Activated naive CD8-positive, alpha-beta T cell treated with anti-CD3 and anti-CD28 coated beads, Interleukin-2, amount 10 ng/mL, durations not matched to agents 7 days and 5 days (primary cell): ENCODE measurements around the gene CEP68. TPM values are rescaled to one million over a fixed set of nuclear protein-coding genes. Genes with fewer than 3 reads are reported as not detected.

ENCODE experiments used
- ATAC-seq: fragments of 150-1000 bp; cut with Tn5 transposase; one replicate; pipeline ENCODE4 v1.10.0; 2021; ENCODE audit warnings: low read depth, moderate library complexity
- POLR2A ChIA-PET: fragments of 350-600 bp; sonication (Branson Sonifier 250); formaldehyde crosslinking; loops from one replicate; lab custom pipeline; 2021; ENCODE audit warnings: antibody characterized with exemption; lab: Charles Lee
- DNase-seq: peaks from one replicate; pipeline ENCODE4 v3.0.0; 2021
- H3K27ac Mint-ChIP-seq: one replicate; pipeline ENCODE4 v1.8.0; 2022; ENCODE audit warnings: mild to moderate bottlenecking, mixed read lengths
- H3K27me3 Mint-ChIP-seq: one replicate; pipeline ENCODE4 v1.8.0; 2022; ENCODE audit warnings: mild to moderate bottlenecking, moderate library complexity, mixed read lengths
- H3K36me3 Mint-ChIP-seq: one replicate; pipeline ENCODE4 v1.8.0; 2021; ENCODE audit warnings: mild to moderate bottlenecking, mixed read lengths
- H3K4me1 Mint-ChIP-seq: one replicate; pipeline ENCODE4 v1.8.0; 2021; ENCODE audit warnings: mixed read lengths
- H3K4me3 Mint-ChIP-seq: one replicate; pipeline ENCODE4 v1.8.0; 2022; ENCODE audit warnings: mild to moderate bottlenecking, moderate library complexity, mixed read lengths
- H3K9me3 Mint-ChIP-seq: one replicate; pipeline ENCODE4 v1.8.0; 2021; ENCODE audit warnings: mixed read lengths
- total RNA-seq, 2 experiments: library from RNA; stranded (reverse); gene quantifications; one replicate each; pipeline ENCODE4 v1.2.3, GENCODE V29; 2021

CEP68 gene
- total RNA-seq, 2 experiments from 2014 or later = 20.9 to 22.8 TPM

- ATAC-seq (no peak), DNase-seq (no peak)
- POLR2A ChIA-PET = interaction anchor here (0.8 kb wide), 1 partner anchor 60 kb away, joined by 3 read pairs; the partner anchor contains the start of gene RAB1A
- Mint-ChIP-seq H3K9me3 (no peaks in the 10 kb centered on the region), H3K27me3 (no peaks in the 10 kb centered on the region), H3K4me1 (peaks cover 19% of the 10 kb centered on the region), H3K27ac (peak overlapping the region; percentile 70), H3K36me3 (no peaks in the 10 kb centered on the region), H3K4me3 (no peak overlapping the region)
Measured at GRCh38 chr2:65070172-65070830, 14.1 kb downstream of the CEP68 start.

GRCh38 chr2:65070856-65071255 is 14.6 kb downstream of the CEP68 start:
- H3K27me3 Mint-ChIP-seq = no peaks in the 10 kb centered on the region
- DNase-seq = no peak
- peaks cover 19% of the 10 kb centered on the region for H3K4me1 Mint-ChIP-seq
- H3K9me3 Mint-ChIP-seq = no peaks in the 10 kb centered on the region
- no peak overlapping the region for H3K4me3 Mint-ChIP-seq
- POLR2A ChIA-PET = no interaction called here
- no peak for ATAC-seq
- H3K27ac Mint-ChIP-seq = peak overlapping the region; percentile 63
- no peaks in the 10 kb centered on the region for H3K36me3 Mint-ChIP-seq

- Mint-ChIP-seq H3K4me1 (peaks cover 19% of the 10 kb centered on the region), H3K4me3 (no peak overlapping the region), H3K27ac (peak overlapping the region; percentile 56), H3K27me3 (no peaks in the 10 kb centered on the region), H3K9me3 (no peaks in the 10 kb centered on the region), H3K36me3 (peaks cover 2% of the 10 kb centered on the region)
- POLR2A ChIA-PET = no interaction called here
- no peak for DNase-seq
- no peak for ATAC-seq
Measured at GRCh38 chr2:65071499-65072180, 15.4 kb downstream of the CEP68 start.

- POLR2A ChIA-PET = no interaction called here
- Mint-ChIP-seq H3K9me3 (no peaks in the 10 kb centered on the region), H3K27ac (peak overlapping the region; percentile 56), H3K27me3 (no peaks in the 10 kb centered on the region), H3K4me1 (peaks cover 16% of the 10 kb centered on the region), H3K4me3 (no peak overlapping the region), H3K36me3 (peaks cover 2% of the 10 kb centered on the region)
- no peak for ATAC-seq
- DNase-seq = no peak
Measured at GRCh38 chr2:65072181-65072970, 16.2 kb downstream of the CEP68 start.

GRCh38 chr2:65073879-65074565 is 17.8 kb downstream of the CEP68 start:
- Mint-ChIP-seq H3K4me1 (peaks cover 4% of the 10 kb centered on the region), H3K27ac (no peak overlapping the region), H3K27me3 (no peaks in the 10 kb centered on the region), H3K4me3 (no peak overlapping the region), H3K36me3 (peaks cover 2% of the 10 kb centered on the region), H3K9me3 (no peaks in the 10 kb centered on the region)
- DNase-seq (no peak), ATAC-seq (no peak)
- POLR2A ChIA-PET = interaction anchor here (0.7 to 0.9 kb wide), 2 partner anchors 17 to 56 kb away, joined by 3 to 5 read pairs; partner anchors contain the start of gene RAB1A

GRCh38 chr2:65075176-65075575 is 19.0 kb downstream of the CEP68 start:
- Mint-ChIP-seq H3K9me3 (no peaks in the 10 kb centered on the region), H3K36me3 (peaks cover 2% of the 10 kb centered on the region), H3K4me3 (no peak overlapping the region), H3K27me3 (no peaks in the 10 kb centered on the region), H3K27ac (no peak overlapping the region), H3K4me1 (peaks cover 4% of the 10 kb centered on the region)
- ATAC-seq (no peak), DNase-seq (no peak)
- POLR2A ChIA-PET = no interaction called here

GRCh38 chr2:65075605-65076344 is 19.6 kb downstream of the CEP68 start:
- Mint-ChIP-seq H3K4me3 (no peak overlapping the region), H3K4me1 (no peaks in the 10 kb centered on the region), H3K27ac (no peak overlapping the region), H3K36me3 (peaks cover 5% of the 10 kb centered on the region), H3K9me3 (no peaks in the 10 kb centered on the region), H3K27me3 (no peaks in the 10 kb centered on the region)
- ATAC-seq (no peak), DNase-seq (no peak)
- POLR2A ChIA-PET = no interaction called here

GRCh38 chr2:65076345-65076710 is 20.1 kb downstream of the CEP68 start:
- no peak for DNase-seq
- H3K36me3 Mint-ChIP-seq = peaks cover 5% of the 10 kb centered on the region
- H3K4me3 Mint-ChIP-seq = no peak overlapping the region
- H3K27ac Mint-ChIP-seq = no peak overlapping the region
- no peaks in the 10 kb centered on the region for H3K9me3 Mint-ChIP-seq
- peaks cover 2% of the 10 kb centered on the region for H3K4me1 Mint-ChIP-seq
- ATAC-seq = no peak
- no peaks in the 10 kb centered on the region for H3K27me3 Mint-ChIP-seq
- POLR2A ChIA-PET = no interaction called here

- POLR2A ChIA-PET = no interaction called here
- Mint-ChIP-seq H3K4me3 (no peak overlapping the region), H3K27ac (peak overlapping the region; percentile 13), H3K9me3 (no peaks in the 10 kb centered on the region), H3K27me3 (no peaks in the 10 kb centered on the region), H3K36me3 (peaks cover 10% of the 10 kb centered on the region), H3K4me1 (peaks cover 5% of the 10 kb centered on the region)
- ATAC-seq (no peak), DNase-seq (no peak)
Measured at GRCh38 chr2:65077898-65078297, 21.7 kb downstream of the CEP68 start.

- H3K4me3 Mint-ChIP-seq = no peak overlapping the region
- no peaks in the 10 kb centered on the region for H3K27me3 Mint-ChIP-seq
- DNase-seq (no peak), ATAC-seq (no peak)
- no peaks in the 10 kb centered on the region for H3K9me3 Mint-ChIP-seq
- POLR2A ChIA-PET = no interaction called here
- H3K36me3 Mint-ChIP-seq = peaks cover 15% of the 10 kb centered on the region
- peaks cover 5% of the 10 kb centered on the region for H3K4me1 Mint-ChIP-seq
- H3K27ac Mint-ChIP-seq = no peak overlapping the region
Measured at GRCh38 chr2:65079017-65079416, 22.8 kb downstream of the CEP68 start.

- DNase-seq (no peak), ATAC-seq (no peak)
- no peaks in the 10 kb centered on the region for H3K9me3 Mint-ChIP-seq
- H3K4me3 Mint-ChIP-seq = no peak overlapping the region
- POLR2A ChIA-PET = no interaction called here
- H3K4me1 Mint-ChIP-seq = peaks cover 5% of the 10 kb centered on the region
- peaks cover 17% of the 10 kb centered on the region for H3K36me3 Mint-ChIP-seq
- H3K27me3 Mint-ChIP-seq = no peaks in the 10 kb centered on the region
- H3K27ac Mint-ChIP-seq = peak overlapping the region; percentile 34
Measured at GRCh38 chr2:65081232-65081685, 25.0 kb downstream of the CEP68 start.

- POLR2A ChIA-PET = no interaction called here
Measured at GRCh38 chr2:65085148-65085547, 28.9 kb downstream of the CEP68 start.

More at GRCh38 chr2:65085148-65085547, 28.9 kb downstream of the CEP68 start:
- Mint-ChIP-seq H3K9me3 (no peaks in the 10 kb centered on the region), H3K27me3 (no peaks in the 10 kb centered on the region), H3K36me3 (peaks cover 26% of the 10 kb centered on the region), H3K4me3 (no peak overlapping the region), H3K27ac (no peak overlapping the region), H3K4me1 (peaks cover 5% of the 10 kb centered on the region)
- no peak for ATAC-seq
- DNase-seq = no peak
